GM23338 (cell line): ENCODE results near the gene POLE. TPM values are rescaled to one million over a fixed set of nuclear protein-coding genes. Genes with fewer than 3 reads are reported as not detected.

Source experiments
- ATAC-seq: fragments of 200-7000 bp; cut with Tn5 transposase; 3 replicates; pipeline ENCODE4 v1.9.1; 2020
- DNase-seq: peaks from one replicate; pipeline ENCODE4 v3.0.0-alpha.2; 2015; ENCODE audit warnings: low spot score
- H2AFZ ChIP-seq: fragments of 200-600 bp; sonication (generic); 2 replicates; pipeline ENCODE4 v1.8.0; 2016; ENCODE audit warnings: antibody characterized with exemption, mild to moderate bottlenecking, moderate library complexity
- H3F3A ChIP-seq: fragments of 200-600 bp; sonication (generic); replicated peaks from 2 replicates; pipeline ENCODE4 v1.8.0; 2017; ENCODE audit warnings: antibody characterized with exemption, mixed run types, low read depth
- H3K27ac ChIP-seq: fragments of 200-600 bp; sonication (generic); 2 replicates; pipeline ENCODE4 v1.6.1; 2016; ENCODE audit warnings: low read depth
- H3K27me3 ChIP-seq: fragments of 200-600 bp; sonication (generic); 2 replicates; pipeline ENCODE4 v1.8.0; 2016; ENCODE audit warnings: mild to moderate bottlenecking, mixed run types, moderate library complexity; ENCODE audit not compliant: insufficient read depth
- H3K36me3 ChIP-seq: fragments of 200-600 bp; sonication (generic); 2 replicates; pipeline ENCODE4 v1.8.0; 2016; ENCODE audit warnings: mild to moderate bottlenecking; ENCODE audit not compliant: insufficient read depth
- H3K4me1 ChIP-seq: fragments of 200-600 bp; sonication (generic); 2 replicates; pipeline ENCODE4 v1.8.0; 2016; ENCODE audit warnings: mild to moderate bottlenecking, moderate library complexity; ENCODE audit not compliant: insufficient read depth
- H3K4me2 ChIP-seq: fragments of 200-600 bp; sonication (generic); 2 replicates; pipeline ENCODE4 v1.7.1; 2017; ENCODE audit warnings: mixed run types
- H3K4me3 ChIP-seq: fragments of 200-600 bp; sonication (generic); 2 replicates; pipeline ENCODE4 v1.6.1; 2016; ENCODE audit warnings: mixed run types
- H3K79me2 ChIP-seq: fragments of 200-600 bp; sonication (generic); replicated peaks from 2 replicates; pipeline ENCODE4 v1.8.0; 2017; ENCODE audit warnings: mild to moderate bottlenecking; ENCODE audit not compliant: insufficient read depth
- H3K9me2 ChIP-seq: fragments of 200-600 bp; sonication (generic); 2 replicates; pipeline ENCODE4 v1.8.0; 2017; ENCODE audit not compliant: insufficient read depth
- H4K20me1 ChIP-seq: fragments of 200-600 bp; sonication (generic); replicated peaks from 2 replicates; pipeline ENCODE4 v1.8.0; 2017; ENCODE audit warnings: mild to moderate bottlenecking; ENCODE audit not compliant: insufficient read depth
- H3K27ac Mint-ChIP-seq: 2 replicates; pipeline ENCODE4 v1.8.0; 2020; ENCODE audit warnings: inconsistent platforms, mild to moderate bottlenecking, moderate library complexity, mixed read lengths
- H3K27me3 Mint-ChIP-seq: 3 replicates; pipeline ENCODE4 v1.8.0; 2022; ENCODE audit warnings: low read depth, mild to moderate bottlenecking, moderate library complexity, mixed read lengths, inconsistent platforms; ENCODE audit not compliant: insufficient read depth, poor library complexity
- H3K36me3 Mint-ChIP-seq: 3 replicates; pipeline ENCODE4 v1.8.0; 2021; ENCODE audit warnings: low read depth, mild to moderate bottlenecking, inconsistent platforms, moderate library complexity, mixed read lengths
- H3K4me1 Mint-ChIP-seq: 3 replicates; pipeline ENCODE4 v1.8.0; 2020; ENCODE audit warnings: mild to moderate bottlenecking, inconsistent platforms, mixed read lengths
- H3K4me3 Mint-ChIP-seq: 3 replicates; pipeline ENCODE4 v1.8.0; 2021; ENCODE audit warnings: moderate library complexity, mild to moderate bottlenecking, inconsistent platforms, mixed read lengths
- H3K9me3 Mint-ChIP-seq: 3 replicates; pipeline ENCODE4 v1.8.0; 2020; ENCODE audit warnings: moderate library complexity, mild to moderate bottlenecking, inconsistent platforms, mixed read lengths
- CREB1 ChIP-seq: fragments of 250-450 bp; sonication (Bioruptor Pico); IDR thresholded peaks from 2 replicates; pipeline ENCODE4 v1.5.0; 2020; ENCODE audit warnings: low read depth, mild to moderate bottlenecking, moderate library complexity
- CTCF ChIP-seq, 2 experiments: fragments of 200-600 bp in 1 of 2; sonication (generic) in 1 of 2; conservative IDR thresholded peaks; 2 replicates each; pipeline versions ENCODE4 v1.5.1 to v1.6.1; 2016 to 2017; ENCODE audit warnings: antibody characterized with exemption in 2 of 2, low read depth in 2 of 2, mild to moderate bottlenecking in 2 of 2, moderate library complexity in 1 of 2
- EZH2 ChIP-seq: fragments of 200-600 bp; sonication (generic); IDR thresholded peaks from one replicate; pipeline ENCODE4 v1.8.0; 2017; ENCODE audit warnings: antibody characterized with exemption, mild to moderate bottlenecking, low read depth; ENCODE audit not compliant: unreplicated experiment
- ZNF462 ChIP-seq: fragments of 250-450 bp; sonication (Bioruptor Pico); IDR thresholded peaks from 2 replicates; pipeline ENCODE4 v1.5.0; 2020; ENCODE audit warnings: mild to moderate bottlenecking, moderate library complexity
- polyA plus RNA-seq: library from polyadenylated mRNA; unstranded; fragments of >200 nt; fragmentation: Nextera tagmentation; extraction: Ambion mirVana; gene quantifications from 2 replicates; pipeline ENCODE4 v1.2.1, GENCODE V29; 2016
- total RNA-seq: library from RNA; depleted of rRNA; stranded (reverse); fragments of >200 nt; shearing (Covaris generic); gene quantifications from 2 replicates; pipeline ENCODE4 v1.2.3, GENCODE V29; 2014

POLE gene
- total and polyA plus RNA-seq, 2 experiments from 2014 or later, result 33.6 to 125 TPM

- H3K9me3 Mint-ChIP-seq, result peaks cover 3% of the 10 kb centered on the region; the same call in 1 of the 3 replicates
- H3K79me2 ChIP-seq, result no peaks in the 10 kb centered on the region
- no peaks in the 10 kb centered on the region for H3K36me3 ChIP-seq
- peak overlapping the region; percentile 81 for H3K4me2 ChIP-seq
- DNase-seq, result peak; percentile 54
- peaks cover 68% of the 10 kb centered on the region for H3K27me3 Mint-ChIP-seq
- H3F3A ChIP-seq, result peaks cover 12% of the 10 kb centered on the region
- H3K9me2 ChIP-seq, result no peaks in the 10 kb centered on the region
- H3K4me1 ChIP-seq, result peaks cover 7% of the 10 kb centered on the region
- H3K4me1 Mint-ChIP-seq, result peaks cover 5% of the 10 kb centered on the region
- 0 out of 3 replicates have a peak, but pooled peaks have one; percentile 2 for ATAC-seq
- H3K27me3 ChIP-seq, result peaks cover 55% of the 10 kb centered on the region
- H3K4me3 Mint-ChIP-seq, result peak overlapping the region; percentile 41; the same call in 2 of the 3 replicates
- no peak overlapping the region for H3K27ac Mint-ChIP-seq
- H3K27ac ChIP-seq, result no peak overlapping the region
- H4K20me1 ChIP-seq, result peaks cover 7% of the 10 kb centered on the region; the same call in 1 of the 2 replicates
- no peak overlapping the region for H2AFZ ChIP-seq
- H3K36me3 Mint-ChIP-seq, result peaks cover 4% of the 10 kb centered on the region; the same call in 2 of the 3 replicates
- TF ChIP-seq EZH2 (peak; percentile 7), ZNF462 (no peak), CTCF (conservative IDR thresholded peaks at IDR 0.05; ENCODE audit: low read depth in 2 of 2) (no peak), CREB1 (CRISPR knock-in tag) (no peak)
- peak overlapping the region; percentile 56 for H3K4me3 ChIP-seq
These were observed 102.7 kb downstream of the POLE start for GRCh38 chr12:132584429-132584828.
